HG03432 (cell line): Measurements from ENCODE around the gene CLOCK.
A peak's percentile ranks its signal among the peaks of the same experiment; 100 is the strongest.

Experiments
- ATAC-seq: cut with Tn5 transposase; IDR thresholded peaks from one replicate; pipeline ENCODE4 v1.9.1; 2021; ENCODE audit warnings: mild to moderate bottlenecking, moderate library complexity; ENCODE audit not compliant: unreplicated experiment

Gene CLOCK

DNA sequence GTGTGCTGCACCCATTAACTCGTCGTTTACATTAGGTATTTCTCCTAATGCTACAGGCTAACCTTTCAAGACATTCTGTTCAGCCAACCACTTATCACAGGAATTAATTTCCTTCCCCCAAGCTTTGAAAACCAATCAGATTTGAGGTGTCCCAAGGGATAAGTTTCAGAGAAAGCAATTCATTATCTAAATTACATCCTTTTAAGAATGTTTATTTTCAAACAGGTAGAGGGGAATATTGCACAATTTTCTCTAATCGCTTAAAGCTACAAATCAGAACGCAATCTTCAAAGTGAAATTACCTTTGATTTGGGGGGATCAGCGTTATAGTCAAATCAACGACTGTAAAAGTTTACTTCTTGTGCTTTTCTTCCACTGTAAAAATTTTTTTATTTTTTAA is 1.6 kb downstream of the CLOCK start:
- ATAC-seq = no peak

DNA sequence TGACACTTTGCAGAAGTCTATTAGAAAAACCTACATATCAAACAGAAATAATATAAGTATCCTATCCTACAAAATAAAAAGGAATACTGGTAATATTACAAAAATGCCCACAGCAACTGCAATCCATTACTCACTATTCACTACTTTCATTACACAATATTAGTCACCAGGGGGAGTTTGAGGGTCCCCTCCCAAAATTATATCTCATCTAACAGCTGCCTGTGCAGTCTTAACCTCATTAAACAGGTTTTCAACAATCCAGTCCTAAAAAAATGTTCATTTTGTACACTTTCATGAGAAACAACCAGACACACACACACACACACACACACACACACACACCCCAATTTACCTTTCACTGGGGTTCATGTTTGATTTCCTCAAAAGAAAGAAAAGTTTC is 2.9 kb downstream of the CLOCK start:
- no peak for ATAC-seq

DNA sequence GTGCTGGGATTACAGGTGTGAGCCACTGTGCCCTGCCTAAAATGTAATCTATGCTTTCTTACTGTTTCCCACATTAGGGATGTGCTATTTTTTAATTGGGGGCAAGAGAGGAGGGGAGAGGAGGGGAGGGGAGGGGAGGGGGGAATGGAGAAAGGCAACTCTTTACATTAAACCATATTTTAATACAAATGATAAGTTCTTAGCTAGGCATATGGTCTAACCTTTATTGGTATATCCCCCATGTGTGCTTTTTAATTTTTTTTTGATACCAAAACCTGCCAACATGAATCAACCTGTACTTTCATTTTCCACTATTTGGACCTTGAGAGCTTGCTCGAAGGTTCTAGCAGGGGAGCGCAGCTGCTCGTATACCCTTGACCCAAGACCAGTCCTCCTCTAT is 6.4 kb downstream of the CLOCK start:
- ATAC-seq = no peak

GRCh38 chr4:55539658-55540057 is 7.1 kb downstream of the CLOCK start:
- ATAC-seq = no peak

- ATAC-seq = no peak
These were observed 8.2 kb downstream of the CLOCK start for GRCh38 chr4:55538531-55538930.

DNA sequence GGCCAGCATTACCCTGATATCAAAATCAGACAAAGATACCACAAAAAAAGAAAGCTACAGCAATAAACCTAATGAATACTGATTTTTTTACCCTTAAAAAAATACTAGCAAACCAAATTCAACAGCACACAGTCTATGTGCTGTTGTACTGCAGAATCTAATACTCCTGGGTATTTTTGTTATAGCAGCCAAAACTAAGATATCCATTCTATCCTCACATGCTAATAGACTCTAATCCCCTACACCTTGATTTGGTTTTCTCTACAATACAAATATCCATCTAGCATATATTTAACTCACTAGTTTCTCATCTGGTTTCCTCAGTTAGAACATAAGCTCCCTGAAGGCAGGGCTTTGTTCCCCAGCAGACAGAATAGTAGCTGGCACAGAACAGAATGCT is 12.4 kb downstream of the CLOCK start:
- ATAC-seq = no peak

DNA sequence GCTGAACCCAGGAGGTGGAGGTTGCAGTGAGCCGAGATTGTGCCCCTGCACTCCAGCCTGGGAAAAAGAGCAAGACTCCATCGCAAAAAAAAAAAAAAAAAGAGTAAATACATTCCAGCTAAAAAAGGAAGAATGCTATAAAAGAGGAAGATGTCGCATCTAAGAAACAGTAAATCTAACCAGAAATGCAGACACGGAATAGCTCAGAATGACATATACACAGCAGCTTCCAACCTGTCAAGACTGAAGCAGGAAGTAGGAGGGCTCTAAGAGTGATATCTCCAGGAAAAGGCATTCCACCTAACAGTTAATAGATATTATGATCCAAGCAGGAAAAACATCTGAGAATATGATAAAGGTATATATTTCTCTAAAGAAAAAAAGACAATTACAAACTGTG is 16.0 kb downstream of the CLOCK start:
- no peak for ATAC-seq

- ATAC-seq = no peak
These were observed 16.5 kb downstream of the CLOCK start for GRCh38 chr4:55530167-55530566.

GRCh38 chr4:55528491-55528890 is 18.2 kb downstream of the CLOCK start:
- no peak for ATAC-seq

DNA sequence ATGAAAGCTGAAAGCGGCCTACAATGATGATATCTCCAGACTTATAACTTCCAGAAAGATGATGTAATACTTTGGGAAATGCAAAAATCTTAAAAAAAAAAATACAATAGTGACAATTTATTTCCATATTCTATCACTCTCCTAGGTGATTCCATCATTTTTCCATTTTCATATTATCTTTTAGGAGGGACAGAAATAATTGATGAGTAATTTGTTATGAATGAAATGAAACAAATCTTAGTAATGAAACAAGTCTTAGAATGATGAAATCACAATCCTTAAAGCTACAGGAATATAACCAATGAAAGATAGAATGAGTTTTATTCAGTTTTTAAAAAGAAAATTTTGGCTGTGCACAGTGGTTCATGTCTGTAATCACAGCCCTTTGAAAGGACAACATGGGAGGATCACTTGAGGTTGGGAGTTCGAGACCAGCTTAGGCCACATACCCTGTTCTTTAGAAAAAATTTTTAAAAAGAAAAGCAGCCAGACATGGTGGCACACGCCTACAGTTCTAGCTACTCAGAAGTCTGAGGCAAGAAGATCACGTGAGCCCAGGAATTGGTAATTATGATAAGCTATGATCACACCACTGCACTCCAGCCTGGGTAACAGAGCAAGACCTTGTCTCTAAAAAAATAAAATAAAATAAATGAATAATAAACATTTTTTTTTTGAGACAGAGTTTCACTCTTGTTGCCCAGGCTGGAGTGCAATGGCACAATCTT is 21.7 kb downstream of the CLOCK start:
- no peak for ATAC-seq

GRCh38 chr4:55518442-55518841 is 28.3 kb downstream of the CLOCK start:
- ATAC-seq = no peak

DNA sequence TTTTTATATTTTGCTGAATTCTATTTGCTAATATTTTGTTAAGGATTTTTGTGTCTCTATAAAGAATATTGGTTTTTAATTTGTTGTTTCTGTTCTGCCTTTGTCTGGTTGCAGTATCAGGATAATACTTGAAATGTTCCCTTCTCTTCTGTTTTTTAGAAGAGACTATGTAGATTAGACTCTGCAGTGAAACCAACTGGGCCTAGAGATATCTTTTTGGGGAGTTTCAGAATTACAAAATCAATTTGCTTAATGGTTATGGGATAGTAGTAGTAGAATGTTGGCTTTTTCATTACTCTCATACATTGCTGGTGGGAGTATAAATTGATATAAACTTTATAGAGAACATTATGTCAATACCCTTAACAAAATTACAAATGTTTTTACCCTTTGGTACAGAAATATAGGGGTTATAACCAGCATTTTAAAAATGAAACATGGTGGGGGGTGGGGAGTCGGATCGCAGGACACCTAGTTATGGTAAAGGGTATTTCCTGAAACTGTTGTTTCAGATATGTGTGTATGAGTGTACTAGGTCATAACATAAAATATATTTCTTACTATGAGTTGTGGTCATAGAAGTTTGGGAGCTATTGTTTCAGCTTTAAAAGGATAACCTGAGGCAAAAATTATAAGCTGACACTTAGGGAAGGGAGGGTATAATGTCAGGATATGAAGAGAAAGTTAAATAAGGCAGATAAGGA is 29.0 kb downstream of the CLOCK start:
- ATAC-seq = peak; percentile 84

GRCh38 chr4:55512922-55513571 is 33.7 kb downstream of the CLOCK start:
- no peak for ATAC-seq

GRCh38 chr4:55512077-55512476 is 34.6 kb downstream of the CLOCK start:
- no peak for ATAC-seq

DNA sequence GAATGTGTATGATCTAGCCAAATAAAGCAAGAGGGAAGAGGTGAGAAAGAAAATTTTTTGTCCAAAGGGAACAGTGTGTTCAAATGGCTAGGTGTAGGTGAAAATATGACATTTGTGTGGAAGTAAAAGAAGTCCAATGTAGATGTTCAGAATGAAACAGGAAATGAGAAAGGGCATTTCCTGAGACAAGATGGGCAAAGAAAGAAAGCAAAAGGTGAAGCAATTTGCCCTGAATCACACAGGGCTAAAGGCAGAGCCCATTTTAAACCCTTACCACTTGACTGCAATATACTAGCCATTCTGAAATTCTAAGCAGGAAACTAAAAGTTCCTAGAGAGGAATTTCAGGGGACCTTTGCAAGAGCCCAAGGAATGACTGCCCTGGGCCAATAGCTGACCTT is 36.0 kb downstream of the CLOCK start:
- ATAC-seq = no peak

- no peak for ATAC-seq
These were observed 37.4 kb downstream of the CLOCK start for GRCh38 chr4:55509266-55509665.

GRCh38 chr4:55507612-55508011 is 39.1 kb downstream of the CLOCK start:
- no peak for ATAC-seq

DNA sequence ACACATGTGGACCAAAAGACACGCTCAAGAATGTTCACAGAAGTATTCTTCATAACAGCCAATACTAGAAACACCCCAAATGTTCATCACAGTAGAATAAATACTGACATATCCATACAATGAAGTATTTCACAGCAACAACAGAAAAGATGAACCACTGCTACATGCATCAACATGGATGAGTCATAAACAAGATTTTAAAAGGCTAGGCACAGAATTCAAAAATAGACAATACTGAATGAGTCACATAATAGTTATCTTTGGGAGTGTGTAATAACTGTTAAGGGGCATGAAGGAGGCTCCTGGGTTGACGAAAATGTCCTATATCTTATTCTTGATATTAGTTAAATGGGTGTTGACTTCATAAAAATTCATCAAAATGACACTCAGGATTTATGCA is 43.5 kb downstream of the CLOCK start:
- no peak for ATAC-seq

GRCh38 chr4:55500072-55500471 is 46.6 kb downstream of the CLOCK start:
- ATAC-seq = peak; percentile 58

DNA sequence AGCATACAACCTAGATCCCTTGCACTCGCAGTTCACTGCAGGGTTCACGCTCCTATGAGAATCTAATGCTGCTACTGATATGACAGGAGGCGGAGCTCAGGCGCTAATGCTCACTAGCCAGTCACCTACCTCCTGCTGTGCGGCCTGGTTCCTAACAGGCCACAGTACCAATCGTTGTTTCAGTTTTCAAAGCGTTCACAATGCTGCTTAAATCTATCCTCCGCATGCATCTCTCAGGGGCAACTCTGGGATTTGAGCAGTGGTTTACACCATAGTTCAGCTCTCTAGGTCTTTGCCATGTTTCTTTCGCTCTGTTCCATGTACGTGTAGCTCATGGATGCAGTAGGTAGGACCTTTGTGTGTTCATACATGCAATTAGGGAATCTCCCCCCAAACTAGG is 47.2 kb downstream of the CLOCK start:
- ATAC-seq = no peak

DNA sequence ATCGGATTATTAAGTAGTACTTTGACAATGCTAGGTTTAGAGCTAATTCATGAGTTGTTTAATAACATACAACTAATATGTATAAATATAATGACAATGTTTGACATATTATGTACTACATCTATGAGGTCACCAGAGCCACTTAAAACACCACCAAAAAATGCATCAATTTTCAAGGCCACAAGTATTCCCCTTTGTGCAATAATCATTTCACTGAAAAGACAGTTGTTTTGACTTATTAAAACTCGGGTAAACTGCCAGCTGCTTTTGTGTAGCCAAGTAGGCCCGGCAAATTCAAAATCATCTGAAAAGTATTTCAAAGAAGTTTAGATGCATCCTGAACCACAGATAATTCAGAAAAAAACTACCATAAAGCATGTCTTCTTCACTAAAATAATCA is 48.7 kb downstream of the CLOCK start:
- no peak for ATAC-seq

GRCh38 chr4:55491486-55491885 is 55.2 kb downstream of the CLOCK start:
- no peak for ATAC-seq
